HG03045 (cell line): ENCODE results near the gene PIPOX.

ENCODE experiments used
- ATAC-seq: cut with Tn5 transposase; IDR thresholded peaks from one replicate; pipeline ENCODE4 v1.9.1; 2021; ENCODE audit warnings: mild to moderate bottlenecking, moderate library complexity; ENCODE audit not compliant: unreplicated experiment

The PIPOX gene

DNA sequence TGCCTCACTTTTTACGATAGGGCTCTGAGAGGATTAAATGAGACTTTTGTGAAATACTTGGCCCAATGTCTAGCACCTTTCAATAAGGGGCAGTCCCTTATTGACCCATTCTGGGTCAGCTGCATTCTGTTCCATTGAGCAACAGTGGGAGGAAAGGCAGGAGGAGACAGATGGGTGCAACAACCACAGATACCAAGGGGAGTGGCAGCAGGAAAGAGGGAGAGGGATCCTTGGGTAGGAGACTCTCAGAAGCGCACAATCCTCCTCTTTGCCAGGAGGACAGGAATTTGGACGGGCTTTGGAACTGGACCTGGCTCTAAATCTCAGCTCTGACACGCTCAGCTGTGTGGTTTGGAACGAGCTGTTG is 3.5 kb downstream of the PIPOX start:
- no peak for ATAC-seq

DNA sequence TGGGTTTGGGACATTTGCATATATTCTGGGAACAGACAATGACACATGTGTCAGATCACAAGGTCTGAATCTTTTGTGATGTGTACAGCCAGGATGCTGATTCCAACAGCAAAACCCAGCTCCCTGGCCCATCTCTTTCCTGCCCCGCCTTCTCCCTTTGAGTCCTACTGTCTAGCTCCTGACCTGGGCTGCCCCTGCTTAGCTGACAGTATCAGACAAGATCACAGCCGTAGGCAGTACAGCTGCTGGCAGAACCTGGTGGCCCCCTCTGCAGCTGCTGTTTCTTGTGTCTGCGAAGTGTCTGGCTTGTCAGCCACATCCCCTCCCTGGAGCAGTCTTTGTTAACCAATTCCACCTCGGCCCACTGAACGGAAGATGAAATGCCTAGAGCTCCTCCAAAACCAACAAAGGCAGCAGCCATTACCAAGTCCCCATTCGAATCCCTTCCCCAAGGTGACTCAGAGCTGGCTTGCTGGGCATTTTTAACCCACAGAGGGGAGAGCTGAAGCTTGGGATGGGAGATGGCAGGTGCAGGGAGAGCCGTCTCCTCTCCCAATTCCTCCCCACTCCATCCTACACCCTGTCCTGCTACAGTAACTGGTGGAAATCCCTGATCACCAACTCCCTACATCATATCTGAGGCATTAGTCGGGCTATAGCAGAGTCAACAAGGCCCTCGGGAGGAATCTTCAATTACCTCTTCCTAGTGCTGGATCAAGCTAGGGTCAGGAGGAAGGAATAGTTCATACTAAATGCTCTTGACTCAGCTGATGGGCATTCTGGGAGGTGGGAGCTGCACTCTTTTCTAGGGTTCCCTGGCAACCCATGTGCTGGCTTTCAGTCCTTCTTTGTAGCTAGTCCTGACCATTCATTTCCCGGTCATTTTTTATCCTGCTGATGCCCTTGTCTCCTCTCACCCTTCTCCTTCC is 5.8 kb downstream of the PIPOX start:
- ATAC-seq, result no peak

DNA sequence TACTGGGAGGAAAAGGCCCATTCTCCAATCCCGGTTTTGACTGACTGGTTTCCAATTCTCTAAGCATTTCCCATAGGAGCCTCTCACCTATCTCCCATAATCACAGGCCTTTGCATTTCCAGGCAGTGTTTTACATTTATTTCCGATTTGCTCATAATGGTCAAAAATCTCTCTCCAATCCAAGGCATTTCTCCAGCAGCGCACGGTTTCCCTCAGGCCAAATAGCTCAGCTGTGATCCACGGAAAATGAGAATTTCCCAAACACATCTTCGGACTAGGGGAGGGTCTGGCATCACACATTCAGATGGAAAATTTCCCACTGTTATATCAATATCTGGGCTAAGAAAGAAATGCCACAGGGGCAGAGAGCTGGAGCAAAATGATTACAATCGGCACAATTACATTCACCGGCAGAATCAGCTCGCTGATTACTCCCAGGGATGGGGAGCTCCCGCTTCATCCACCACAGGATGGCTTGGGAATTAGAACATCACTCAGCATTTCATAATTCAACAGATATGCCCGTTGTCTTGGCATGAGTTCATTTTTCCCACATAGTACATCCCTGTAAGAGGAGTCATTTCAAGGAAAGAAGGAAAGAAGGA is 6.7 kb downstream of the PIPOX start:
- no peak for ATAC-seq

DNA sequence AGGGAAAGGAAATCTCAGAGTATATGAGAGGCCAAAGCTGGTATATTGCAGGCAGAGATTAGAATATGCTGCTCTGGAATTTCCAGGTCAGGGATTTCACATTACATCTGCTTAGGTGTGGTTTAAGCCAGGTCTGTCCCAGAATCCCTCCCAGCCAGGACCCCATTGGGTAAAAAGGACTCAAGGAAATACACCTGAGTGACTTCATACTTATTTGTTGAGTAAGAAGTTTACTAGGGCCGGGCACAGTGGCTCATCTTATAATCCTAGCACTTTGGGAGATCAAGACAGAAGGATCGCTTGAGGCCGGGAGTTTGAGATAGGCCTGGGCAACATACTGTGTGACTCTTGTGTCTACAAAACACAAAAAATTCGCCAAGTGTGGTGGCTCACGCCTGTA is 7.2 kb downstream of the PIPOX start:
- ATAC-seq, result no peak

DNA sequence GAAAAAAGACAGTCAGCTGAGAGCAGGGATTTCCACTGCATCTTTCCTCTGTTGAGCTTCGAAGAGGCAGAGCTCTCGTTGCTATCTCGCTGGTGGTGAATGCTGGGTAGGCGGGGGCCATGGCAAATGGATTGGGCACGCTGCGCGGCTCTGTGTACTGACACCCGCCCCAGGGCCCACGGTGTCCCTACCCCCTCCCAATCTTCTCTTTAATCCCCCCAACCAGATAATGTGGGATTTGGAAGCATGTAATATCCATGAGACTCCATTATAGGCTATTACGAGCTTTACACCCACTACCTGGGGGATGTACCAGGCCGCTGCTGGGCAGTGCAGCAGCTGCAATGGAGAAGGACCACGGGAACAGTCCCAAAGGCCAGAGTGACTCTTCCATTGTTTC is 8.3 kb downstream of the PIPOX start:
- ATAC-seq, result no peak

DNA sequence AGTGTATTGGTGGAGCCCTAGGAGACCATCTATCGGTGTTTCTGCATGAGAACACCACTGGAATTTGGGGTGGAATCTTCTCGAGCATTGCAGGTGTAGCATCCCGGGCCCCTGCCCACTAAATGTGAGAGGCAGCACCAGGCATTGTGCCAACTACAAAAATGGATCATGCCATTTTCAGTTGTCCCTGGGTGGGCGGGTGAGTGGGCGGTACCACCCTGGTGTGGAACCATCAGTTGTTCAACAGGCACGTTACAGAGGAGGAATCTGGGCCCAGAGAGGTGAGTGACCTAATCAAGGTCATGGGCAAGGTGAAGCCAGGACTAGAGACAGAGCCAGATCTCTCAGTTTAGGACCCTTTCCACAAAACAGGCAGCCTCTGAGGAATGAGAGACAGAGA is 8.8 kb downstream of the PIPOX start:
- no peak for ATAC-seq

DNA sequence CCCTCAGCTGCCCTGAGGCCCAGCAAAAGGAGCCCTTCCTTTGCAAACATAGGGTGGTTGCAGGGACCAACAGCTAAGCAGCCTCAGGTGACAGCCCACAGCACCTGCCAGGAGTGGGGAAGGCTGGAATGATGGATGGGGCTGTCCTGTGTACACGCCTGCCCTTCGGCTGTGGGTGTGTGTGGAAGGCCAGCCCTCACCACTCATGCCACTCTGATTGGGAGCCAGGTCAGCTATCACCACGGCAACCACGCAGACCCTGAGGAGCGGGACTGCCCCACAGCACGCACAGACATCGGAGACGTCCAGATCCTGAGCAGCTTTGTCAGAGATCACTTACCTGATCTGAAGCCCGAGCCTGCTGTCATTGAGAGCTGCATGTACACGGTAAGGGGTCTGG is 11.9 kb downstream of the PIPOX start:
- ATAC-seq, result no peak

DNA sequence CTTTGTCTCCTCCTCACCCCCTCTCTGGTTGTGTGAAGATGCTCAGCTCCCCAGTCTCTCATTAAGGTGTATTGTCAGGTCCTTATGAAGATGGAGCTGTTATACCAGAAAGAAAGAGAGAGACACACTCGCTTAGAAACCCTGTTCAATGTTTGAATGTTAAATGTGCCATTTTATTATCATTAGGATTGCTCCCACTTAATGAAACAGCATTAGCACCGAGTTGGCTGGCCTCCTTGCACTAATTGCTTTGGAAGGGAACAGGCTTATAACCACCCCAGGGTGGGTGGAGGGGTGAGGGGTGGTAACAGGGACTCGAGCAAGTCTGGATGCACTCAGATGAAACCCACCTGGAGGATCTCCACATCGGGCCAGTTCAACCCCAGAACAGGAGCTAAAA is 14.4 kb downstream of the PIPOX start:
- ATAC-seq, result no peak

DNA sequence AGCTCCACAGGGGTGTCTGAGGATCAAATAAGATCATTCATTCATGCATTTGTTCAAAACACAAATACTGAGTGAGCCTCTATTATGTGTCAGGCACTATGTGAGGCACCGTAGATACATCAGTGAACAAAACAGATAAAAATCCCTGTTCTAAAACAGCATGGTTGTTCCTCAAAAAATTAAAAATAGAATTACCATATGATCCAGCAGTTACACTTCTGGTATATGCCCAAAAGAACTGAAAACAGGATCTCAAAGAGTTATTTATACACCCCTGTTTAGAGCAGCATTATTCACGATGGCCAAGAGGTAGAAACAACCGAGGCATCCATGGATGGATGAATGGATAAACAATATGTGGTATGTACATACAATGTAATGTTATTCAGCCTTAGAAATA is 15.4 kb downstream of the PIPOX start:
- ATAC-seq, result no peak

DNA sequence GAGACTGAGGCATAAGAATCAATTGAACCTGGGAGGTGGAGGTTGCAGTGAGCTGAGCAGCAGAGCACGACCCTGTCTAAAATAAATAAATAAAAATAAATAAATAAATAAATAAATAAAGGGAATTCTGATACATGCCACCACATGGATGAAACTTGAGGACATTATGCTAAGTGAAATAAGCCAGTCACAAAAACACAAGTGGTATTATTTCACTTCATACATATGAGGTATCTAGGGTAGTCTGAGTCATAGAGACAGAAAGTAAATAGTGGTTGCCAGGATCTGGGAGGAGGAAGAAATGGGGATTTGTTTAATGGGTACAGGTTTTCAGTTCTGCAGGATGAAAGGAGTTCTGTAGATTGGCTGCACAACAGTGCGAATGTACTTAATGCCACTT is 16.3 kb downstream of the PIPOX start:
- no peak for ATAC-seq

DNA sequence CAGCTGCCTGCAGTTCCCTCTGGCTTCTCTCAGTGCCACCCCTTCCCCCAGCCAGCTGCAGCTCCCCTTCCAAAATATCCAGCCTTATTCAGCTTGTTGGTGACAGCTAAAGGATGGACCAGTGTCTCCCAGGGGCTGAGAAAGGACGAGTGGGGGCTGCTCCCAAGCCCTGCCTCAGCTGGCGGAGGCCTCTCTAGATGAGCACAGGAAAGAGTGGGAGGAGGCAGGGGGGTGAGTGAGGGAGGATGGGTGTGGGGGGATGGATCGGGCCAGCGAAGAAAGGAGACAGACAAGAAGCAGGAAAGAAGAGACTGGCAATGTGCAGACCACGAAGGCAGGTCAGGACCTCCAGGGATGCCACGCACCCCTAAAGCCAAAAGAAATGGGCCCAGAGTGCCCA is 17.5 kb downstream of the PIPOX start:
- no peak for ATAC-seq

DNA sequence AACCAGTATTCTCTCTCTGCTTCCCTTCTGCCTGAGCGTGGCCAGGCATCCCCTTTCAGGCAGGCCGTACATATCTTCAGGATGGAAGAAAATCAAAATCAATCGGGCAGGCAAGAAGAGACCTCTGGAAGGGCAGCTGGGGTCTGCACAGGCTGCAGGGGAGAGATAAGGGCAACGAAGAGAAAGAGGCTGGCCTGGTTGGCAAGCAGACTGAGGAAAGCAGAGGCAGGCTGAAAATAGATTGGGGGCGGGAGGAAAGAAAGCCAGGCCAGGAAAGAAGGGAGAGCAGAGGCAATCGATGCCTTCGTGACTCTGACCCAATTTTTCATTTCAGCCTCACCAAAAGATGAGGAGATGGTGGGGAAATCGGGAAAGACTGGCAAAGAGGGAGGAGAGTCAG is 18.1 kb downstream of the PIPOX start:
- ATAC-seq, result no peak

DNA sequence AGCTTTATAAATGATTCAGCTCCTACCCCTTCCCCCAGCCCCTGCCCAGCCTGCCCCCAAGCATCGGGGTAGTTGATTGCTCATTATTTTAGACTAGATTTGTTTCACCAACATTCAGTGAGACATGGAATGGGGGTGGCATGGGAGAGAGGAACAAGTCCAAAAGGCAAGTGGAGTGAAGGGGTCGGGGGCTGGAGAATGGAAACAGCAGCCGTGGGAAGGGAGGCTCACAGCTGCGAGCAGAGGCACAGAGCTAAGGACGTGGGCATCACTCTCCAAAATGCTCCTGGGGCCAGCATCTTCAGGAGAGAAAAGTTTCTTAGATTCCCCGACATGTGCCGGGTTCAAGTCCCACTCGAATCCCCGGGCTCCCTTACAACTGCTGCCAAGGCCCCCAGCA is 19.3 kb downstream of the PIPOX start:
- no peak for ATAC-seq

DNA sequence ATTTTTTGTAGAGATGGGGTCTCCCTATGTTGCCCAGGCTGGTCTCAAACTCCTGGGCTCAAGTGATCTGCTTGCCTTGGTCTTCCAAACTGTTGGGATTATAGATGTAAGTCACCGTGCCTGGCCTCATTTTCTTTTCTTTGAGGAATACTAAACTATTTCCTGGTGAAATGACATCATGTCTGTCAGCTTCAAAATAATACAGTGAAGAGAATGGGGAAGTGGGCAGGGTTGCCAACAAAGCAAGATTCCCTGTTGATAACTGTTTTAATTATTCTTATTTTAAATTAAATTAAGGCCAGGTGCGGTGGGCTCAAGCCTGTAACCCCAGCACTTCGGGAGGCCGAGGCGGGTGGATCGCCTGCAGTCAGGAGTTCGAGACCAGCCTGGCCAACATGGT is 21.1 kb downstream of the PIPOX start:
- ATAC-seq, result no peak

DNA sequence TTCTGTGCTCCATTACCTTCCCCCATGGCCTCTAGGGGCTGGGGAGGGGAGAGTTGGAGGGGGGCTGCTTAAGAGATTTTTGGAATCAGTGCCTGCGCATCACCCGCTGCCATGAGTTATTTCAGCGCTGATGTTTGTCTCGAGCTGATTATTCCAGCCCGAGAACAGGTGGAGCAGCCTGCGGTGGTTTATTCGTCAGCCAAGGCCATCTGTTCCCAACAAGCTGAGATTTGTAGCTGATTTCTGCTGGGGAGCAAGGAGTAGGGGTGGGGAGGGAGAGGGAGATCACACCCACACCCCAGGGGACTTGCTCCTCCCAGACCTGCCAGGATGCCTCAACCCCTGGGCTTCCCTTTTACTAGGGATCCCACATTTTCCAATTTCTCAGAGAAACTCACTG is 23.1 kb downstream of the PIPOX start:
- ATAC-seq, result no peak

DNA sequence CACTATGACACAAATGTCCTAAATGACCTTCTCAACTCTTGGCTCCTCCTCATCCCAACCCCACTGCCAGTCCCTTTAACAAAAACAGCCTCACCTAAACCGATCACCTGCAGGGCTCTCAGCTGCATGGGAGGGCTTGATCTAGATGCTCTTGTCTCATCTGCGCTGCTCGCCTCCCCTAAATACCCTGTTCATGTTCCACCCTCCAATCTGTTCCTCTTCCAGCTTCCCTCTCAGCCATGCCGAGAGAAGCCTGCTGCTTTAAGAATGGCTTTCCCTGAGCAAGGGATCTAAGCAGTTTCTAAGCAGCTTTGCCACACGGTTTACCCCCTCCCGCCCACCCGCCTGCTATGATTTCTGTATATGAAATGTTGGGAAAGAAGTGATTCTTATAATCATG is 23.7 kb downstream of the PIPOX start:
- no peak for ATAC-seq

DNA sequence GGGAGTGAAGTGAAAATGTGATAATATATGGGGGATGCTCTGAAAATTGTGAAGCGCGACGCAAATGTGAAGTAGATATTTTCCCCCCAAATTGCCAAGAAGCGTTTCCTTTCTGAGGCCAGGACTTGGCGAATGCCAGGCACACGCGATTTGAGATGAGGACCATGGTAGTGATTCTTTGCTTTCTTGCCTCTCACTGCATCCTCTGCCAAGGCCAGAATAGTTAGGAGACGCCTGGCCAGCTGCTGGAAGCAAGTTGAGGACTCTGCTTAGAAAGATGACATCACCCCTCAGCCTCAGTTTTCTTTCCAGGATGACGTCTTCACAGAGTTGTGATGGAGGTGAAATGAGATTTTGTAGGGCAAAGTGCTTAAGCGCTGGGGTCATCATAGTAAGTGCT is 25.9 kb downstream of the PIPOX start:
- no peak for ATAC-seq

DNA sequence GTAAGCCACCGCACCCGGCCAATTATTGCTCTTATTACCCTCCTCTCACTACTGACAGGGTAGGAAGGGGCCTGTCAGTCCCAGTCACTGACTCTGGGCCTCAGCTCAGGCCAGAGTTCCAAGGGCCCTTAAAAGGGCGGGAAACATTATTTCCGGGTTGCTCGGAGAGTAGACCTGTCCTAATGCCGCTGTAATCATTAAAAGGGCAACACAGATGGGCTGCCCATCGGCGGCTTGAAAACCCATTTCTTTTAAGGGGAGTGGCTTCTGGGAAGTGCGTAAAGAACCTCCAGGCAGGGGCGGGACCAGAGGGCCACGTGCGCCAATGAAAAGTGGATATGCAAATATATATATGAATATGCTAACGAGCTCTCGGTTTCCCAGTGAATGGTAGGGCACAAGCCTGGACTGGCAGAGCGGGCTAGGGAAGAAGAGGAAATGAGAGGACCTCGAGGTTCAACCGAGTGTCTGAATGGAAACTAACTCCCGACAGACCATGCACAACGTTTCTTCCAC is 26.6 kb downstream of the PIPOX start:
- no peak for ATAC-seq

DNA sequence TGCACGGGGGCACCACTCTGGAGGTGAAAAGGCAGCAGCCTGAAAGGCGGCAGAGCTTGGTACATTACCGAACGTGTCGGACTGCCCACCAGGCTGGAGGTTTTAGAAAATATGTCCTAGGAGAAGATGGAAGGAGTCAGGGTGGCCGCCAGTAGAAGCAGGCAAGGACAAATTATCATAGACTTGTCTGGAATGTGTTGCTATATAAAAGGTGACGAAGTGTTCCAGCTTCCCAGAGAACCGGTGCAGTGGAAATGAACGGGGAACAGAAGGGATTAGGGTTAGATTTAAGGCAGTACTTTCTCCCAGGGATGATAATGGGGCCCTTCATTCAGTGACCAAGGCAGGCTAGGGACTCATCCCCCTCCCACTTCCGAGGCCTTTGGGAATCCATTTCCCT is 27.4 kb downstream of the PIPOX start:
- no peak for ATAC-seq

DNA sequence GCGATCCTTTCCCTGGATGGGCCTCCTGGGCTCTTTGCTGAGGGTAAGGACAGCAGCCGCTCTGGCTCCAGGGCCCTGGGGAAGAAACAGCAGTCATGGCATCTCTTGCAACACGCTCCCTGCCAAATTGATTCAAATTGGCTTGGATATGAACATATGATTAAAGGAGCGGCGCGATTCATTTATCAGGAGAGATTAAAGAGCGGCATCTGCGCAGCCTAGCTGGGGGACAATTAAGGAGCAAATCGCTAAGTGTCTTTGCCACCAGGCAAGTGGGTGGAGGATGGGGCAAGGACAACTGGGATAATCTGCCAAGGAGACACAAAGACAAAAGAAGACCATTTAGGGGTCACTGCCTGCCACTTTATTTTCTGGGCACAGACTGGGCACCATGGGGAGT is 27.8 kb downstream of the PIPOX start:
- no peak for ATAC-seq

DNA sequence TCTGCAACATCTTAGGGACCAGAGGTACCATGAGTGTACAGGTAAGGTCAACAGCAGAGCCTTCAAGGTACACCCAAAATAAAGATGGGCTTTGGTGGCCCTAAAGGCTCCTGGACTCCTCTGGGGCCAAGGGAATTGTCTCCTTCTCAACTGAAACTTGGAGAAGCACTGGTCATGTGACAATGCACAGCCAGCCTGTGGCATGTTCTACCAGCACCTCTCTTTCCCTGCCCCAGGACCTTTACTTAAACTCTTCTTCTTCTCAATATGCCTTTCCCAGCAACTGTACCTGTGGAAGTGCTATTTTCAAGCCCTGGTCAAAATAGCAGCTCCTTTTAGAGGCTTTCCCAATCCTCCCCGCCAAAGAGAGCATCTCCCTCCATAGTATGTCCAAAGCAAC is 28.4 kb downstream of the PIPOX start:
- ATAC-seq, result no peak

DNA sequence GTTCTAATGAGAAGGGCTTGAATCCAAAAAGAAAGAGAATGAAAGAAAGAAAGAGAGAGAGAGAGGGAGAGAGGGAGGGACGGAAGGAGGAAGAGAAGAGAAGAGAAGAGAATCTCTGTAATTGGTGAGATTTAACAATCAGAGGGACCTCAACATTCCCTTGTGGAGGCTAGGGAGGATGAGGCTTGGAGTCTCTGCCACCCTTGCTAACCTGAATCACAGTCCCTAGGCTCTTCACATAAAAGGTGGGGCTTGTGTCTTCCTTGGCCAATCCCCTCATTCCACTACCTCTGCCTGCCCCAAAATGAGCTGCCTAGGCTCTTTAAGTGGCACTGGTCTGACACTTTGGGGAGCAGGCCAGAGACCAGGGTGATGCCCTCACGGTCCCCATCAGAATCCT is 30.1 kb downstream of the PIPOX start:
- ATAC-seq, result no peak

DNA sequence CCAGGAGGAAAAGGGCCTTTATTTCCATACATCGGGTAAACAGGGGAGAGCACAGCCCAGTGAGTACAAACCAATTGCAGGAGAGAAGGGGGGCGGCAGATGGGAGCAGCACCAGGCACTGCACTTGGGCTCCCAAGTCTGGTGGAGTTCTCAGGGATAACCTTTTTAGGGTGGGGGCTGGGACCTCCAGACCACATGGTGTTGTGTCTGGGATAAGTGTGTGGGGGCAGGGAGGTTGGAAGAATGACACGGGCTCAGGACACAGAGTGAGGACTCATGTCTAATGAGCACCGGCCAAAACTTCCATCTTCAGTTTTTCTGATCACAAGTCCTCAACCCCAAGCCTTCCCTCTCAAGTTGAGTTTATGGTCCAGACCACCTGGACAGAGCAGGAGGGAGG is 30.6 kb downstream of the PIPOX start:
- ATAC-seq, result no peak
